Muscle of leg (tissue), 16 donors: ENCODE measurements around the gene OR8B2. TPM values are rescaled to one million over a fixed set of nuclear protein-coding genes. Genes with fewer than 3 reads are reported as not detected.
"Not testable (repeated sequence)": the region's sequence is repeated elsewhere in the genome, so short reads cannot be mapped to it uniquely, and the experiment has no call there.

ENCODE experiments used
- DNase-seq: peaks from one replicate; pipeline ENCODE4 v3.0.0; 2013
- H3K27ac ChIP-seq: one replicate; pipeline ENCODE4 v1.5.1; 2013; ENCODE audit warnings: mild to moderate bottlenecking, low read length, control low read depth
- H3K27me3 ChIP-seq: one replicate; pipeline ENCODE4 v1.6.1; 2013; ENCODE audit warnings: low read length; ENCODE audit not compliant: control insufficient read depth, insufficient read depth
- H3K36me3 ChIP-seq: one replicate; pipeline ENCODE4 v1.6.1; 2013; ENCODE audit warnings: low read length; ENCODE audit not compliant: control insufficient read depth, insufficient read depth
- H3K4me1 ChIP-seq: one replicate; pipeline ENCODE4 v1.6.1; 2013; ENCODE audit warnings: low read length; ENCODE audit not compliant: control insufficient read depth, insufficient read depth
- H3K4me3 ChIP-seq: one replicate; pipeline ENCODE4 v1.5.1; 2013; ENCODE audit warnings: low read length, control low read depth
- H3K9me3 ChIP-seq: replicated peaks from 2 replicates; pipeline ENCODE4 v1.6.1; 2013; ENCODE audit warnings: low read depth, low read length; ENCODE audit not compliant: control insufficient read depth
- WGBS: methylation state at CpG from one replicate; pipeline ENCODE4 v1.1.5; 2013; ENCODE audit warnings: missing lambda C conversion rate; ENCODE audit not compliant: insufficient coverage; 5-methylcytosine and 5-hydroxymethylcytosine counted together
- long read RNA-seq, 11 donors: transcript quantifications; one replicate each; lab custom pipeline, GENCODE V29; 2026
- polyA plus RNA-seq, 8 donors: library from polyadenylated mRNA; unstranded; fragments of 120-200 nt; gene quantifications; one replicate each; pipeline versions ENCODE4 v1.2.1 to v1.2.3, GENCODE V29; 2013; ENCODE audit warnings: inconsistent platforms in 1 of 8, low replicate concordance in 1 of 8; ENCODE audit not compliant: insufficient read length in 8 of 8, insufficient read depth in 1 of 8
- total RNA-seq: library from RNA; stranded (reverse); fragments of 120-200 nt; gene quantifications from one replicate; pipeline ENCODE4 v1.2.4, GENCODE V29; 2013

OR8B2 gene
- total RNA-seq (not detected), polyA plus RNA-seq (under 1 TPM in 1 of 8 donors, not detected in 7; 0.18 TPM)
- long read RNA-seq, donor 1: 0 reads
- long read RNA-seq, donor 2: 0 reads
- long read RNA-seq, donor 3: 0 reads
- long read RNA-seq, donor 4: 0 reads
- long read RNA-seq, donor 5: 0 reads
- long read RNA-seq, donor 6: 0 reads
- long read RNA-seq, donor 7: 0 reads
- long read RNA-seq, donor 8: 0 reads
- long read RNA-seq, donor 9: 0 reads
- long read RNA-seq, donor 10: 0 reads
- long read RNA-seq, donor 11: 0 reads

- Histone ChIP-seq H3K4me3 (no peak within 1 kb of the TSS), H3K4me1 (no peaks in the 10 kb centered on the region), H3K27ac (no peak within 1 kb of the TSS), H3K9me3 (no peaks in the 10 kb centered on the region), H3K36me3 (no peaks in the 10 kb centered on the region), H3K27me3 (no peaks in the 10 kb centered on the region)
- WGBS: 80% methylated on average over 1 of the region's 2 CpGs
- DNase-seq: no peak
These were observed at the start of gene OR8B2 for GRCh38 chr11:124384399-124384798. TSS of gene OR8B2 (minus strand) at chr11:124384499. CDS start at chr11:124383343, 1,156 bp downstream.

GRCh38 chr11:124429599-124429998 lies 45.3 kb upstream of the OR8B2 start:
- WGBS: 100% methylated on average over 1 of the region's 2 CpGs
- no peaks in the 10 kb centered on the region for H3K4me1 ChIP-seq
- no peaks in the 10 kb centered on the region for H3K36me3 ChIP-seq
- H3K4me3 ChIP-seq: no peak overlapping the region
- H3K9me3 ChIP-seq: peaks cover 2% of the 10 kb centered on the region
- no peak for DNase-seq
- no peaks in the 10 kb centered on the region for H3K27me3 ChIP-seq
- H3K27ac ChIP-seq: no peak overlapping the region

- no CpG with 5 or more reads among the region's 2 CpGs for WGBS
These were observed 40.2 kb upstream of the OR8B2 start, which contains the start of gene OR8B4 for GRCh38 chr11:124424384-124424921. TSS of gene OR8B4 (minus strand) at chr11:124424871. CDS start at chr11:124424871, 0 bp downstream.

GRCh38 chr11:124421043-124421442 lies 36.7 kb upstream of the OR8B2 start:
- H3K36me3 ChIP-seq: no peaks in the 10 kb centered on the region
- no peak for DNase-seq
- H3K4me3 ChIP-seq: no peak overlapping the region
- H3K27me3 ChIP-seq: no peaks in the 10 kb centered on the region
- no peaks in the 10 kb centered on the region for H3K4me1 ChIP-seq
- H3K27ac ChIP-seq: no peak overlapping the region
- H3K9me3 ChIP-seq: no peaks in the 10 kb centered on the region
- WGBS: 61% methylated on average over 3 of the region's 4 CpGs

More at GRCh38 chr11:124424384-124424921, 40.2 kb upstream of the OR8B2 start, which contains the start of gene OR8B4:
- Histone ChIP-seq H3K36me3 (no peaks in the 10 kb centered on the region), H3K27me3 (no peaks in the 10 kb centered on the region), H3K4me3 (no peak within 1 kb of the TSS), H3K9me3 (no peaks in the 10 kb centered on the region), H3K27ac (no peak within 1 kb of the TSS), H3K4me1 (no peaks in the 10 kb centered on the region)
- no peak for DNase-seq

- Histone ChIP-seq H3K36me3 (no peaks in the 10 kb centered on the region), H3K4me3 (no peak overlapping the region), H3K4me1 (no peaks in the 10 kb centered on the region), H3K27me3 (no peaks in the 10 kb centered on the region), H3K9me3 (no peaks in the 10 kb centered on the region), H3K27ac (no peak overlapping the region)
- no CpG with 5 or more reads among the region's 5 CpGs for WGBS
- peak; percentile 44 for DNase-seq
These were observed 31.1 kb upstream of the OR8B2 start for GRCh38 chr11:124415356-124415923.

GRCh38 chr11:124409906-124410305 lies 25.6 kb upstream of the OR8B2 start:
- Histone ChIP-seq H3K36me3 (no peaks in the 10 kb centered on the region), H3K27ac (no peak overlapping the region), H3K4me3 (no peak overlapping the region), H3K4me1 (no peaks in the 10 kb centered on the region), H3K9me3 (no peaks in the 10 kb centered on the region), H3K27me3 (no peaks in the 10 kb centered on the region)
- DNase-seq: no peak
- 76% methylated on average over 2 of the region's 7 CpGs for WGBS

GRCh38 chr11:124405581-124405980 lies 21.3 kb upstream of the OR8B2 start:
- WGBS: 40% methylated on average over 1 of the region's 2 CpGs
- Histone ChIP-seq H3K4me1 (no peaks in the 10 kb centered on the region), H3K9me3 (no peaks in the 10 kb centered on the region), H3K27ac (no peak overlapping the region), H3K4me3 (no peak overlapping the region), H3K36me3 (no peaks in the 10 kb centered on the region), H3K27me3 (no peaks in the 10 kb centered on the region)
- DNase-seq: peak; percentile 76

- not testable (repeated sequence) for H3K27ac ChIP-seq, H3K27me3 ChIP-seq, H3K9me3 ChIP-seq, H3K4me1 ChIP-seq, H3K36me3 ChIP-seq, DNase-seq, H3K4me3 ChIP-seq
- no CpG with 5 or more reads among the region's 27 CpGs for WGBS
These were observed 18.9 kb upstream of the OR8B2 start for GRCh38 chr11:124403186-124403585.

GRCh38 chr11:124402326-124402922 lies 18.1 kb upstream of the OR8B2 start:
- no peaks in the 10 kb centered on the region for H3K9me3 ChIP-seq
- no peaks in the 10 kb centered on the region for H3K4me1 ChIP-seq
- no peaks in the 10 kb centered on the region for H3K36me3 ChIP-seq
- no peak overlapping the region for H3K4me3 ChIP-seq
- H3K27me3 ChIP-seq: no peaks in the 10 kb centered on the region
- DNase-seq: peak; percentile 74
- no CpG with 5 or more reads among the region's 8 CpGs for WGBS
- H3K27ac ChIP-seq: no peak overlapping the region

- Histone ChIP-seq H3K36me3 (no peaks in the 10 kb centered on the region), H3K4me1 (no peaks in the 10 kb centered on the region), H3K27ac (no peak within 1 kb of the TSS), H3K9me3 (no peaks in the 10 kb centered on the region), H3K4me3 (no peak within 1 kb of the TSS), H3K27me3 (no peaks in the 10 kb centered on the region)
- DNase-seq: no peak
These were observed 14.6 kb upstream of the OR8B2 start, which contains the start of gene OR8B3 for GRCh38 chr11:124398924-124399323. TSS of gene OR8B3 (minus strand) at chr11:124399024. CDS start at chr11:124397351, 1,673 bp downstream.
